Measurements from ENCODE around the gene OPRL1. TPM values are rescaled to one million over a fixed set of nuclear protein-coding genes. Genes with fewer than 3 reads are reported as not detected.

Gene OPRL1
- total RNA-seq, 1 experiment from 2014 or later, result 0.92 TPM

GRCh38 chr20:64102647-64103354 is 22.9 kb downstream of the OPRL1 start:
- no peak for DNase-seq (ENCODE audit: low read depth)

GRCh38 chr20:64103871-64104666 is 24.2 kb downstream of the OPRL1 start:
- DNase-seq (ENCODE audit: low read depth), result no peak

- no peak for DNase-seq (ENCODE audit: low read depth)
Observed at GRCh38 chr20:64104667-64105451, 25.0 kb downstream of the OPRL1 start.

GRCh38 chr20:64105846-64106434 is 26.1 kb downstream of the OPRL1 start:
- DNase-seq (ENCODE audit: low read depth), result no peak

- no peak for DNase-seq (ENCODE audit: low read depth)
Observed at GRCh38 chr20:64106435-64106961, 26.6 kb downstream of the OPRL1 start.

GRCh38 chr20:64106981-64107735 is 27.3 kb downstream of the OPRL1 start, which contains the start of gene NPBWR2:
TSS of gene NPBWR2 (minus strand) at chr20:64107565. CDS start at chr20:64106831, 734 bp downstream.
- DNase-seq (ENCODE audit: low read depth), result no peak

GRCh38 chr20:64107736-64108457 is 28.0 kb downstream of the OPRL1 start:
- DNase-seq (ENCODE audit: low read depth), result no peak

- DNase-seq (ENCODE audit: low read depth), result no peak
Observed at GRCh38 chr20:64108731-64109681, 29.1 kb downstream of the OPRL1 start.

GRCh38 chr20:64109831-64110391 is 30.0 kb downstream of the OPRL1 start:
- no peak for DNase-seq (ENCODE audit: low read depth)

- DNase-seq (ENCODE audit: low read depth), result no peak
Observed at GRCh38 chr20:64110411-64111068, 30.7 kb downstream of the OPRL1 start.

- no peak for DNase-seq (ENCODE audit: low read depth)
Observed at GRCh38 chr20:64111841-64112641, 32.2 kb downstream of the OPRL1 start.

- DNase-seq (ENCODE audit: low read depth), result no peak
Observed at GRCh38 chr20:64112691-64113443, 33.0 kb downstream of the OPRL1 start.

- no peak for DNase-seq (ENCODE audit: low read depth)
Observed at GRCh38 chr20:64113444-64113775, 33.5 kb downstream of the OPRL1 start.

GRCh38 chr20:64113796-64114355 is 34.0 kb downstream of the OPRL1 start:
- DNase-seq (ENCODE audit: low read depth), result no peak

GRCh38 chr20:64114356-64114971 is 34.6 kb downstream of the OPRL1 start:
- DNase-seq (ENCODE audit: low read depth), result no peak

Measured in LHCN-M2 (cell line).